OCI-LY1 (cell line): Measurements from ENCODE around the gene GLIS1.
A peak's percentile ranks its signal among the peaks of the same experiment; 100 is the strongest.

Source experiments
- EZH2 ChIP-seq: fragments of 200-600 bp; sonication (generic), shearing (Covaris generic); IDR thresholded peaks from 2 replicates; pipeline ENCODE4 v1.8.0; 2017; ENCODE audit warnings: borderline replicate concordance, mixed run types, mild to moderate bottlenecking, antibody characterized with exemption, low read length, moderate library complexity, mixed read lengths
- TF ChIP-seq, protein P1 (sequence below): fragments of 200-600 bp; sonication (generic), shearing (Covaris generic); IDR thresholded peaks from 2 replicates; pipeline ENCODE4 v1.5.1; 2017; ENCODE audit warnings: mild to moderate bottlenecking, antibody characterized with exemption, low read length, moderate library complexity, mixed read lengths

- TF ChIP-seq, protein P1, sequence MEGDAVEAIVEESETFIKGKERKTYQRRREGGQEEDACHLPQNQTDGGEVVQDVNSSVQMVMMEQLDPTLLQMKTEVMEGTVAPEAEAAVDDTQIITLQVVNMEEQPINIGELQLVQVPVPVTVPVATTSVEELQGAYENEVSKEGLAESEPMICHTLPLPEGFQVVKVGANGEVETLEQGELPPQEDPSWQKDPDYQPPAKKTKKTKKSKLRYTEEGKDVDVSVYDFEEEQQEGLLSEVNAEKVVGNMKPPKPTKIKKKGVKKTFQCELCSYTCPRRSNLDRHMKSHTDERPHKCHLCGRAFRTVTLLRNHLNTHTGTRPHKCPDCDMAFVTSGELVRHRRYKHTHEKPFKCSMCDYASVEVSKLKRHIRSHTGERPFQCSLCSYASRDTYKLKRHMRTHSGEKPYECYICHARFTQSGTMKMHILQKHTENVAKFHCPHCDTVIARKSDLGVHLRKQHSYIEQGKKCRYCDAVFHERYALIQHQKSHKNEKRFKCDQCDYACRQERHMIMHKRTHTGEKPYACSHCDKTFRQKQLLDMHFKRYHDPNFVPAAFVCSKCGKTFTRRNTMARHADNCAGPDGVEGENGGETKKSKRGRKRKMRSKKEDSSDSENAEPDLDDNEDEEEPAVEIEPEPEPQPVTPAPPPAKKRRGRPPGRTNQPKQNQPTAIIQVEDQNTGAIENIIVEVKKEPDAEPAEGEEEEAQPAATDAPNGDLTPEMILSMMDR: peak; percentile 85
- no peak for TF ChIP-seq EZH2
These were observed 253.2 kb downstream of the GLIS1 start for GRCh38 chr1:53485478-53486394.
